ENCODE data around the gene CCNB2.
"Not testable (repeated sequence)": the region's sequence is repeated elsewhere in the genome, so short reads cannot be mapped to it uniquely, and the experiment has no call there.

CCNB2 gene

DNA sequence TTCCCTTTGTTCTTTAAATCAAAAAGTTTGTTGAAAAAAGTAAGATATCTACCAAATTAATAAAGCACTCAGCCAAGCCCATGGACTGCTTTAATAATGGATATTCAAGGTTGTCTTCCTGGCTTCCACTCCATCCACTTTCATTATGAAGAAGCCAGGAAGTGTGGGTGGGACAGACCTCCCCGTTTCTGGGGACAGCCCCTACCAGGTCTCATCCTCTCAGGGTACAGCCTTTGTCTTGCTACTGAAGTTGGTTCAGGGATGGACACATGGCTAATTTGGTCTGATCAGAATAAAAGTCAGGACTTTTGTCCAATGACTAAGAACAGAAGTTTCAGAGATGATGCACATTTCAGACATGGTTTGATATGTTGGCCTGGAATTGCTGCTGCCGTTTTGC is 32.6 kb downstream of the CCNB2 start:
- DNase-seq, result no peak

DNA sequence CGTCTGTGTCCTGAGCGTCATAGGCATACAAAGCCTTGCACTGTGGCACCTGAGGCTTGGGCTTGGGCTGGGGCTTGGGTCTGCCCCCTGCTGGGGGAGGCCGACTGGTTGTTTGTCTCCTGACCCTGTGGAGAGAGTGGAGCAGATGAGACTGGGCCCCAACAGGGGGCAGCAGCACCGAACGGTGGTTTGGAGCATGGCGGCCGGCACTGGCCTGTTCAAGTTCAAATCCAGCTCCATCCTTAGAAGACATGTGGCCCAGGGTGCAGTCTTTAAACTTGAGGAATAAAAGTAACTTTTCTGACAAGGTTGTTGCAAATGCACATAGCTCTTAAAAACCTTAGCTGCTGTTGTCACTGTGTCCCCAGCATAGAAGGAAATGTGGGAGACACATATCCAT is 33.3 kb downstream of the CCNB2 start:
- DNase-seq, result peak; percentile 35

- DNase-seq, result no peak
These were observed 35.7 kb downstream of the CCNB2 start for GRCh38 chr15:59140422-59141226.

DNA sequence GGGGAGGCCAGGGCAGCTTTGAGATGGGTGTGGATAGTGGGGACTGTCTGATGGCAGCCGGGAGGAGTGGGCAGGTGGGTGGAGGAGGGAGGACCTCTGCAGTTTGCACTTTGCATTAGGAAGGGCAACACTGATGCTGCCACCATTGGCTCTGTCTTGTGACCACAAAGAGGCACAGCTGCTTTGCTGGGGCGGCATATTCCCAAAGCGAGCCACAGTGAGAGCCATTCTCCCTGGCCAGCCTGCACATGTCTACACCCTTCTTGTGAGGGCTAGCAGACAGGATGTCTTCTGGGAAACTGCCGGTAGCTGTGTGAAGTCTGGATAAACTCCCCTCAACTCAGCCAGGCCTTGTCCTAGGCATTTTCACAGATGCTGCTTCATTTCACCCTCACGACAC is 38.3 kb downstream of the CCNB2 start:
- DNase-seq, result no peak

- DNase-seq, result not testable (repeated sequence)
These were observed 39.6 kb downstream of the CCNB2 start for GRCh38 chr15:59144594-59144993.

DNA sequence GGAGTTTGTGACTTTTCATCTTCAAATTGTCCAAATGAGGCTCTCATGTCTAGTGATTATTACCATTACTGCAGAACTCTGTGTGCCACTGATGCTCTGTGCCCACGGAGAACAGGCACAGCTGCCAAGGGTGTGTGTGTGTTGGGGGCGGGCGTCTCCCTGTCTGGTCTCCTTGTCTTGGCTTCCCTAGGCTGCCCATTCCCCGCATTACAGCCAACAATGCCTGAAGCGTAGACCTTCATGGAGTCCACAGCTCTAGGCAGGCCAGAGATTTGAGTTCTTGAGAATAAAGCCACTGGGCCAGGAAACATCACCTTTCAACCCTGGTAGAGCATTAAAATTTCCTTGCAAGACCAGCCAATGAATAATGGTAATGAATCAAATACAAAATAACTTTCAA is 42.7 kb downstream of the CCNB2 start:
- DNase-seq, result no peak

GRCh38 chr15:59148153-59148833 is 43.3 kb downstream of the CCNB2 start:
- DNase-seq, result no peak

GRCh38 chr15:59150185-59150584 is 45.2 kb downstream of the CCNB2 start:
- no peak for DNase-seq

DNA sequence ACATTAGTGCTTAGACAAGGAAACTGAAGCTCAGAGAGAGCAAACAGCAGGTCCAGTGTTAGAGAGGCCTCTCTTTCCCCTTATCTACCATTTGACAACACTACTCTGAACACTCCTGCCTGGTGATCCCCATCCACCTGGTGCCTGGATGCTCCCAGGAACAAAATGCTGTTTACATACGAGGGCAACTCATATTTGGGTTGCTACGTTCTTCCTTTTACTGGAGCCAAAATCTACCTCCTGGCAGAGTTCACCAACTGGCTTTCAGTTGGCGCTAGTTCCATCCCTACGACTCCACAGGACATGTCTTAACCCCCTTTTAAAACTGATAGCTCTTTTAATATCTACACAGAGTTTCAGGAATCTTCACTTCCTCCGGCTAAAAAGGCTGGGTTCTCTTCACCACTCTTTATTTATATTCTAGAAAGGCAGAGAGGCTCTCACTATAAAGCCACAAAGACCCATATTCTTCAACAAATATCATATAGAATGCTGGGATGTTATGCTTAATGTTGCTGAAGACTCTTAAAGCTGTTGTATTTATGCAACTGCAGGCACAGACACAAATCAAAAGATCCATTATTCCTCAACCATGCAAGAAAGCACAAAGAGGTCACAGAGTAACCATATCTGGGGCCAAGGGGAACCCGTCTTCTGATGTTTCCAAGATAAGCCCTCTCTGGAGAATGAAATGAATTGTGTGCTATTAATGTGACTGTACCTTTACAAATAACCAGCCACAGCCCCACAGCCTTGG is 47.9 kb downstream of the CCNB2 start:
- no peak for DNase-seq

GRCh38 chr15:59153466-59153865 is 48.5 kb downstream of the CCNB2 start:
- DNase-seq, result no peak

DNA sequence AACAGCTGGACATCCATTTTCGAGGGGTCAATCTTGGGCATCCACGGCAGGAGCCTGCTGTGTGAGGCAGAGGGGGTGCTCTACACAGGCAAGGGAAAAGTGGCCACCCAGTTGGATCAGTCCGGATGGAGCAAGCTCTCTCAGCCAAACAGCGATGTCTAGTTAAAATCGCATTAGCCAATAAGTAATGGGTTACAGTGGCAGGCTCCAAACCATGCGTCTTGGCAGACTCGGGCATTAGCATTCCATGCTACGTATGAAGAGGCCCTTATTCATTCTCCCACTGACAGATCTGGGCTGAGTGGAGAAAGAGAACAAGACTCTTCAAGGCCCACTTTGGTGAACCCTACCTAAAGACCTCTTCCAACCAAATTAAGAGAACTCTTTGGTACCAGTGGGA is 49.3 kb downstream of the CCNB2 start:
- no peak for DNase-seq

DNA sequence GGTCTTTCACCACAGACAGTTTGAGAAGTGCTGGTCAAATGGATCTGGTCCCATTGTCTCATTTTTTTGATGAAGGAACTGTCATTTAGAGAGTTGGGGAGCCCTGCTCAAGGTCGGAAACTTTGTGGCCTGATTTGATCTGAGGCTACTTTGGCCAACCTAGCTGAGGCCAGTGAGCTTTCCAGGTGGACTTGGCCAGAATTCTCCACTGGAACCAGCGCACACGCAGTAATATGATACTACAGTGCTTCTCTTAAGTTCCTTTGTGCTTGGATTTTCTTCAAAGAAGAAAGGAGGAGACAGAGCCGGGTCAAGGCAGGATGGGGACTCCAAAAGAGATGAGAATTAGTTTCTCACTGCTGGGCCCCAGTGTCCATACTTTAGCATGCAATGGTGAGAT is 50.5 kb downstream of the CCNB2 start:
- DNase-seq, result no peak

GRCh38 chr15:59157396-59157795 is 52.5 kb downstream of the CCNB2 start:
- no peak for DNase-seq

DNA sequence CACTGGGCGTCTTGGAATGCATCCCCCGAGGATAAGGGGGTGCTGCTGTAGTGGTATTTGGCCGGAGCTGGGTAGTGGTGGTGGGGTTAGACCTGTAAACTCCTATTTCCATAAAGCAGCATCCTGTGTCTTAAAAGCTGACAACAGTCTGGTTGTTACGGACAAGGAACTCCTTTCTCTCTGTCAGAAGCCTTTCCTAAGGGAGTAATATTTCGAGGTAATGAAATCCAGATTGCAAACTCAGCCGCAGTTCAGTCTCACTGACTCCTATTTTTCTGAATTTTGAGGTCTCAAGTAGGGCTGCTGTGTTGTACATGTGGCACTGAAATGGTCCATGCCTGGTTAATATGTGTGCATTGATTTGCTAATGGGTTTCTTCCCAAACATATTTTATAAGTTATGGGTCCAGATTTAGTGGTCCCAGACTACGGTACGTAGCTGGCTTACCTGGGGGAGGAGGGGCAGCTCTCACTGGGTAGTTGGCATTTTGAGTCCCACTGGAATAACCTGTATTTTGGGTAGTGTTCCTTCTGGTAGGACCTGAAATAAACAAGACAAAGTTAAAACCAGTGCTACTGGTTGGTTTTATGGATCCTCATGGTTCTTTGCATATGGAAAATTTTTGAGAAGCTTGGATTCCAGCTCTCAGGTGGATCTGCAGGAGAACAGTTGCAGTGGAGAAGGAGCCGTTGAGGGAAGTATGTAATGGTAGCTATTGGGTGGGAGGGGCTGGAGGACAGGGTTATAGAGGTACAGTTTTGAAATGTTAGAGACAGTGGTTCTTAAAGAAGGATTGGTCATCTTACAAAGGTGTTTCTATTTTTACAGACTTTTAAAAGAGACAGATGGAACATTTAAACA is 53.1 kb downstream of the CCNB2 start:
- no peak for DNase-seq

DNA sequence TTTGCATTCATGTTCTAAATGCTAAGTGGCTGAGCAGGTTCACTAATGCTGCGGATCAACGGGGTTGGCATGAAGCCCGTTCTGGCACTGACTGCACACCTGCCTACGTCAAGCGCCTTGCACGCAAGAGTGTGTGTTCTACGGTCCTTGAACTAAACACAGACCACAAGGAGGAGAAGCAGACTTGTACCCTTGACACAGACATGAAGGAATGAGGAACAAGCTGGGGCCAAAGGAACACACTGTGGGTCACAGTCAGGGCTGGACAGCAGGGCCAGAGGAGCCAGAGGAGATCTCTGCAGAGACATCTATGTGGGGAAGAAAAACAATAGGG is 53.7 kb downstream of the CCNB2 start:
- no peak for DNase-seq

DNA sequence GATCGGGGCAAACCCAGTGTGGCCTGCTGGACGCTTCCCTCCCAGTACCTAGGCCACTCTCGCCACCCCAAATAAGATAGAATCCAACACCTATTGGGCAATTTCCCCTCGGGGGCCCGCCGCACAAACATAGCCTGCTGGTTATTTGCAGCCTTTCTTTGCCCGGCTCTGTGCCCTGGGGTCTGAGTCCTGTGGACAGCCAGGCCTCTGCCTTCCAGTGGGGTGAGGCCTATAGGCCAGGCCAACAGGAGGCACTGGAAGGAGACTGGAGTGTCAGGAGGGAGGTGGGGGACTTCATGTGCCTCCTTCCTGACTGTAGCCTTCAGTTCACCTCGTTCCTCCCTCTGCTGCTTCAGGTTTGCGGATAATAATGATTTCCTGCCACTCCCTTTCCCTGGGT is 54.3 kb downstream of the CCNB2 start:
- DNase-seq, result no peak

GRCh38 chr15:59160880-59161593 is 56.1 kb downstream of the CCNB2 start:
- DNase-seq, result no peak

DNA sequence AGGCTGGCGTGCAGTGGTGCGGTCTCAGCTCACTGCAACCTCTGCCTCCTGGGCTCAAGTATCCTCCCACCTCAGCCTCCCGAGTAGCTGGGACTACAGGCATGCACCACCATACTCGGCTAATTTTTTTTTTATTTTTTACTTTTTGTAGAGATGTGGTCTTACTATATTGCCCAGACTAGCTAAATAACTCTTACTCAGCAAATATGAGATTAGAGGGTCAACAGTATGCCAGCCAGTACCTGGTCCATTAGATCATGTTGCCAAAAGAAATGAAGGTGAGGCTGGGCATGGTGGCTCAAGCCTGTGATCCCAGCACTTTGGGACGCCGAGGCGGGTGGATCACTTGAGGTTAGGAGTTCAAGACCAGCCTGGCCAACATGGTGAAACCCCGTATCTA is 57.1 kb downstream of the CCNB2 start:
- not testable (repeated sequence) for DNase-seq

GRCh38 chr15:59165726-59166125 is 60.8 kb downstream of the CCNB2 start:
- no peak for DNase-seq

DNA sequence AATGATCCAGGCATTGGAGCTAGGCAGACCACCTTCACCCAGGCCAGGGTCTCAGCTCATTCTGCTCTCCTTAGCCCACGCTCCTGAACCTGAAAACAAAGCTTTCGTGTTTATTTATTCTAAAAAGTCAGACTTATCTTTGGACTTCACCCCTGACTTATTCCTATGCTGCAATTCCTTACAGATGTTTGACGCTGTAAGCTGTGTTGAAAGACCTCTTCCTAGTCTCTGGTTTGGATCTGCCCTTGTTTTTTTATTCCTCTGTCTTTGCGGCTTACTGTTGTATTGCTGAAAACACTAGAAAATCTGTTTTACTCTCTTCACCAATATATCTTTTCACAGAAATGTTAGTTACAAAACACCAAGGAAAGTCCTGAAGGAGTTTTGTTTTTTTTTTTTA is 61.2 kb downstream of the CCNB2 start:
- DNase-seq, result no peak

DNA sequence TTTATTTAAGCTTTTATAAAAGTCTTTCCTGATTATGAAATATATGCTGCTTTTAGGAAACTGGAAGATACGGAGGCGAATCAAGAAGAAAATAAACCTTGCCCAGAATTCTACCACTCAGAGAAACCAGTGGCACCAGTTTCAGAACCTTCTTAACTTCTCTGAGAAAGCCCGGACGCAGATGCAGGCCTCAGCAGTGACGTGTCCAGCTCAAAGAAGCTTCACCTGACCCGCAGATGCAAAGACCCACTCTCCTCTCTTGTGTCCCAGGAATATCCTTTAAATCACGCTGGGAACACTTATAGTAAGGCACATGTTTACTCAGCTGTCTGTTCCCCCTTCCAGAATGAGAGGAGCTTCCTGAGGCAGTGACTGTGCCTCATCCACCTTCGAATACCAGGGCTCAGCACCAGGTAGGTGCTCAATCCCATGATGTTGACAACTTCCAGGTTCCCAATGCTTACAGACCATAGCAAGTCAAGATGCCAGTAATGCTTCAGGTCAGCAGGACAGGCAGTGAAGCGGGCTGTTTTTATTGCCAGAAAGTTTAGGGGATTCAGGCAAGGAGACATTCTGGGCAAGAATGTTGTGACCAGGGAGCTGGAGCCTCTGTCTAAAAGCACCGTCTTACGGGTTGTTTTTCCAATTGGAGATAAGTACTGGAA is 61.8 kb downstream of the CCNB2 start:
- no peak for DNase-seq

GRCh38 chr15:59168536-59168935 is 63.6 kb downstream of the CCNB2 start:
- DNase-seq, result no peak
